Progenitor cell of endocrine pancreas (in vitro differentiated cells): ENCODE measurements around the gene RPLP2. TPM values are rescaled to one million over a fixed set of nuclear protein-coding genes. Genes with fewer than 3 reads are reported as not detected.

Experiments used
- DNase-seq: peaks from one replicate; pipeline ENCODE4 v3.0.0; 2021; ENCODE audit warnings: low spot score; ENCODE audit not compliant: unreplicated experiment
- H3K27ac Mint-ChIP-seq: 2 replicates; pipeline ENCODE4 v1.8.0; 2021; ENCODE audit warnings: mild to moderate bottlenecking, moderate library complexity, mixed read lengths
- H3K27me3 Mint-ChIP-seq: 2 replicates; pipeline ENCODE4 v1.8.0; 2021; ENCODE audit warnings: mixed read lengths
- H3K36me3 Mint-ChIP-seq: 2 replicates; pipeline ENCODE4 v1.8.0; 2022; ENCODE audit warnings: mixed read lengths; ENCODE audit not compliant: insufficient read depth
- H3K4me1 Mint-ChIP-seq: 2 replicates; pipeline ENCODE4 v1.8.0; 2021; ENCODE audit warnings: low read depth, mixed read lengths
- H3K4me3 Mint-ChIP-seq: 2 replicates; pipeline ENCODE4 v1.8.0; 2021; ENCODE audit warnings: low read depth, mild to moderate bottlenecking, moderate library complexity, mixed read lengths
- H3K9me3 Mint-ChIP-seq: 2 replicates; pipeline ENCODE4 v1.8.0; 2021; ENCODE audit warnings: low read depth, mixed read lengths
- CTCF ChIP-seq: fragments of 200-600 bp; sonication (generic); IDR thresholded peaks from one replicate; pipeline ENCODE4 v1.5.0; 2021; ENCODE audit warnings: antibody characterized with exemption, mild to moderate bottlenecking; ENCODE audit not compliant: unreplicated experiment
- total RNA-seq: library from RNA; stranded (reverse); gene quantifications from 2 replicates; pipeline ENCODE4 v1.2.1, GENCODE V29; 2021

RPLP2 gene
- total RNA-seq, 1 donor from 2014 or later = 1,463 TPM

DNA sequence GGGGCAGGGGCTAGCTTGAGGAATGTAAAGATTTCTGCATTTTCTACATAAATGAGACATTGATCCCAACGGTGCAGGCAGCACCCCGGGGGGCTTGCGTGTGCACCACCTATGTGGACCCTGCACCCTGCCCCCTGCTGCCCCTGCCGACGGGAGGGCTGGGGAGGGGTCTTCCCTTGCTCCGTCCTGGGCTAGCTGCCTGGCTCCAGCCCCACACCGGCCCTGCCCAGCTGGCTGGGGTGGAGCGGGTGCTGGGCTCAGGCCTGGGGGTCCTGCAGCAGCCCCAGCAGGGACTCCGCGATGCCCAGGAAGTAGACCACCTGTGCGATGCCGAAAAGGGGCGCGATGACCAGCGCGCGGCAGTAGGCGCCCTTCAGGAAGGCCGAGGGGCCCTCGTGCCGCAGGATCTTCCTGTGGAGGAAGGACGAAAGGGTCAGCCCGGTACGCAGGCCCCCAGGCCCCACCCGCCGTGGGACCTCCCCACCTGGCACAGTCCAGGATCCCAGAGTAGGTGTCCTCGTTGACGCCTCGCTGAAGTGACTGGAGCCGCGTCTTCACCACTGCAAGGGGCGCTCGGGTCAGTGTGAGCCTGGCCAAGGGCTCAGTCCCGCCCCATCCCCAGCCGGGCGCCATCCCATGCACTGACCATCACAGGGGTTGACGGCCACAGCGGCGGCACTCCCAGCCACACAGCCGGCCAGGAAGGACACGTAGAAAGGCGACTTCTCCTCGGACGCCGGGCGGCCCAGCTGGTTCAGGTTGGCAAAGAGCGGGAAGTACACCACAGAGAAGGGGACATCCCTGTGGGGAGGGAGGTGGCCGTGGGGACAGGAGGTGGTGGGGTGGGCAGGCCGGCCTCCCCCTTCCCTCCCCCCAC, 17.9 kb upstream of the RPLP2 start:
- Mint-ChIP-seq H3K27me3 (no peaks in the 10 kb centered on the region), H3K9me3 (no peaks in the 10 kb centered on the region), H3K36me3 (no peaks in the 10 kb centered on the region), H3K4me3 (no peak overlapping the region), H3K4me1 (peaks cover 5% of the 10 kb centered on the region), H3K27ac (no peak overlapping the region)
- no peak for TF ChIP-seq CTCF
- DNase-seq = no peak

GRCh38 chr11:792535-792821, 17.3 kb upstream of the RPLP2 start:
- DNase-seq = no peak
- Mint-ChIP-seq H3K4me3 (no peak overlapping the region), H3K27me3 (no peaks in the 10 kb centered on the region), H3K36me3 (no peaks in the 10 kb centered on the region), H3K9me3 (no peaks in the 10 kb centered on the region), H3K27ac (no peak overlapping the region), H3K4me1 (peaks cover 7% of the 10 kb centered on the region)
- no peak for TF ChIP-seq CTCF

DNA sequence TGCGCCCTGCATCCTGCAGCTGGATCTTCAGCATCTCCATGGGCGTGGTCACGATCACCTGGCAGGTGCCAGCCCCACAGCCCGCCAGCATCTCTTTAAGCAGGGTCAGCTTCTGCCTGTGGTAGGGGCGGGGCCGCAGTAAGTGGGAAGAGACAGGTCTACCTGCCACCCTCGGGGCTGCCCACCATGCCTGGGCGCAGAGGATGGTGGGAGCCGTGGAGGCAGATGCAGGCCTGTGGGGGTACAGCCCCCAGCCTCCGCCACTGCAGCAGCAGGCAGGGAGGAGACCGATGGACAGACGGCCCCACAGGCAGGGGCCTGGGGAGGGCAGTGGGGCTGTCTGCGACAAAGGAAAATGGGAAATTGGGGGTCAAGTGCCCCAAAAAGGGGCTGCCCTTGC, 16.9 kb upstream of the RPLP2 start:
- no peaks in the 10 kb centered on the region for H3K27me3 Mint-ChIP-seq
- no peaks in the 10 kb centered on the region for H3K9me3 Mint-ChIP-seq
- no peak overlapping the region for H3K4me3 Mint-ChIP-seq
- no peak for TF ChIP-seq CTCF
- H3K4me1 Mint-ChIP-seq = peaks cover 7% of the 10 kb centered on the region
- H3K36me3 Mint-ChIP-seq = no peaks in the 10 kb centered on the region
- DNase-seq = no peak
- H3K27ac Mint-ChIP-seq = no peak overlapping the region

GRCh38 chr11:793556-793955, 16.2 kb upstream of the RPLP2 start:
- no peak for TF ChIP-seq CTCF
- Mint-ChIP-seq H3K4me1 (peaks cover 7% of the 10 kb centered on the region), H3K4me3 (no peak overlapping the region), H3K9me3 (no peaks in the 10 kb centered on the region), H3K27me3 (no peaks in the 10 kb centered on the region), H3K36me3 (no peaks in the 10 kb centered on the region), H3K27ac (no peak overlapping the region)
- no peak for DNase-seq

- Mint-ChIP-seq H3K4me1 (peaks cover 7% of the 10 kb centered on the region), H3K27ac (no peak overlapping the region), H3K4me3 (no peak overlapping the region), H3K36me3 (no peaks in the 10 kb centered on the region), H3K27me3 (no peaks in the 10 kb centered on the region), H3K9me3 (no peaks in the 10 kb centered on the region)
- no peak for DNase-seq
- TF ChIP-seq CTCF = no peak
Measured at GRCh38 chr11:794013-794765, 15.6 kb upstream of the RPLP2 start.
